Muscle layer of colon (tissue), 2 donors: ENCODE measurements around the gene GMPR.
"Not testable (repeated sequence)": the region's sequence is repeated elsewhere in the genome, so short reads cannot be mapped to it uniquely, and the experiment has no call there.

Experiments used
- H3K27ac ChIP-seq: one replicate; pipeline ENCODE4 v1.7.0; 2013; ENCODE audit warnings: low read depth, mild to moderate bottlenecking, low read length, moderate library complexity
- H3K27me3 ChIP-seq, 2 donors: one replicate each; pipeline ENCODE4 v1.7.0; 2013; ENCODE audit warnings: low read length in 2 of 2, mild to moderate bottlenecking in 2 of 2; ENCODE audit not compliant: insufficient read depth in 2 of 2, control insufficient read depth in 1 of 2
- H3K36me3 ChIP-seq: one replicate; pipeline ENCODE4 v1.7.0; 2013; ENCODE audit warnings: mild to moderate bottlenecking, low read length; ENCODE audit not compliant: insufficient read depth
- H3K4me1 ChIP-seq: one replicate; pipeline ENCODE4 v1.7.0; 2013; ENCODE audit warnings: mild to moderate bottlenecking, low read length; ENCODE audit not compliant: insufficient read depth
- H3K4me3 ChIP-seq, 2 donors: one replicate each; pipeline ENCODE4 v1.7.0; 2013; ENCODE audit warnings: low read length in 2 of 2, low read depth in 1 of 2, mild to moderate bottlenecking in 1 of 2, moderate library complexity in 1 of 2
- H3K9ac ChIP-seq: one replicate; pipeline ENCODE4 v1.7.0; 2013; ENCODE audit warnings: low read length
- H3K9me3 ChIP-seq: one replicate; pipeline ENCODE4 v1.7.0; 2013; ENCODE audit warnings: mild to moderate bottlenecking, low read length
- donor health status: abdominal sarcoma.
- donor health status: Adenocarcinoma of cecum.

Gene GMPR

DNA sequence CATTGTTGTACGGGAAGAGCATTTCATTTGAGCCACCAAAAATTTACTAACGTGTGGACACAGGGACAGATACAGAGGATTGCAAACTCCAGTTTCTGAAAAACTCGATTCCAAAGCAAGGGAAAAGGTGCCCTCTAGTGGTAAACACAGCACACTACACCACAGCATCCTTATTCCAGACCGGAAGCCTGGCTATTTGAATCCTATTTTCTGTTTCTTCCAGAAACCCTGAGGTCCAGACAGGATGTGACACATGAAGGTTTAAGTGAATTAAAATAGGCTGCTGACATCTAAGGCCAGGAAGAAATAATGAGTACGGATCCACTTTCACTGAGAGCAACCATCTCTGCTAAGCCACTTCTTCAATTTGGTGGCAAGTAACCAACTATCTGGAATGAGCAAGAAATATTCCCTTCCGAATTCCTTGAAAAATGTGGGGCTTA is 31.8 kb upstream of the GMPR start:
- Histone ChIP-seq H3K4me1 (no peaks in the 10 kb centered on the region), H3K27ac (no peak overlapping the region)

DNA sequence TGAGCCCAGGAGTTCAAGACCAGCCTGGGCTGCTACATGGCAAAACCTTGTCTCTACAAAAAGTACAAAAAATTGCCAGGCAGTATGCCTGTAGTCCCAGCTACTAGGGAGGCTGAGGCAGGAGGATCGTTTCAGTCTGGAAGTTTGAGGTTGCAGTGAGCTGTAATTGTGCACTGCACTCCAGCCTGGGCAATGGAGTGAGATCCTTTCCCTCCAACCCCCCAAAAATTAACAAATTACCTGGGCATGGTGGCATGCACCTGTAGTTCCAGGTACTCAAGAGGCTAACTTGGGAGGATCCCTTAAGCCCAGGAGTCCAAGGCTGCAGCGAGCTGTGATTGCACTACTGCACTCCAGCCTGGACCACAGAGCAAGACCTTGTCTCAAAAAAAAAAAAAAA is 29.4 kb upstream of the GMPR start:
- H3K36me3 ChIP-seq: no peaks in the 10 kb centered on the region
- no peak overlapping the region for H3K9ac ChIP-seq
- no peaks in the 10 kb centered on the region for H3K27me3 ChIP-seq
- H3K9me3 ChIP-seq: no peaks in the 10 kb centered on the region
- no peak overlapping the region for H3K27ac ChIP-seq
- no peak overlapping the region for H3K4me3 ChIP-seq
- H3K4me1 ChIP-seq: no peaks in the 10 kb centered on the region

More for the DNA sequence above, 31.8 kb upstream of the GMPR start:
- no peaks in the 10 kb centered on the region for H3K36me3 ChIP-seq
- H3K9me3 ChIP-seq: no peaks in the 10 kb centered on the region
- H3K9ac ChIP-seq: no peak overlapping the region
- H3K4me3 ChIP-seq: no peak overlapping the region
- no peaks in the 10 kb centered on the region for H3K27me3 ChIP-seq

DNA sequence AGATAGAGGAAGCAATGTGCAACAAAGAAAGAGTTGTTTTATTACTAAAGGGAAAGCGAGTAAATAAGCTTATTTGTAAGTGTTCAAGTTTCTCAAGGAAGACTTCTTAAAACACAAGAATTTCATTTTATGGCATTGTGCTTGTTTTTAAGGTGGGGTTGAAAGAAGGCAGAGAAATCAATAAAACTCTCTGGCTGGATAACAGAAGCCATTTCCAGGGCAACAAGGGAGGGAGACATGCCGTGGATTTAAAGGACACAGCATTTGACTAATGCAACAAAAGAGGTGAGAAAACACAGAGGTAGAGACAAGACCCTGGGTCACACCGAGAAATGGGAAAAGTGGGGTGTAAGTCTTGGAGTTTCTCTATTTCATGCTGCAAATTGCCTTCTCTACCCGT is 28.8 kb upstream of the GMPR start:
- Histone ChIP-seq H3K27me3 (no peaks in the 10 kb centered on the region), H3K4me3 (no peak overlapping the region), H3K4me1 (no peaks in the 10 kb centered on the region), H3K9ac (no peak overlapping the region), H3K27ac (no peak overlapping the region), H3K36me3 (no peaks in the 10 kb centered on the region), H3K9me3 (no peaks in the 10 kb centered on the region)

DNA sequence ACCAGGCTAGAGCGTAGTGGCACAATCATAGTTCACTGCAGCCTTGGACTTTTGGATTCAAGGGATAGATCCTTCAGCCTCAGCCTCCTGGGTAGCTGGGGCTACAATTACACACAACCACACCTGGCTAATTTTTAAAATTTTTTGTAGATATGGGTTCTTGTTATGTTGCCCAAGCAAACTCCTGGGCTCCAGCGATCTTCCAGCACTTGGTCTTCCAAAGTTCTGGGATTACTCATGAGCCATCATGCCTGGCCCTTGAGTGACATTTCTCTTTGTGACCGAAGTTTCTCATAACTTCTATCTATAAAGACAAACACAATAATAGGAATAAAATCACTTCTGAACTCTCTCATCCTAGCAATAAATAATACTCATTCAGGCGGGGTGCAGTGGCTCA is 26.1 kb upstream of the GMPR start:
- Histone ChIP-seq H3K9ac (no peak overlapping the region), H3K9me3 (no peaks in the 10 kb centered on the region), H3K4me1 (peaks cover 15% of the 10 kb centered on the region), H3K4me3 (no peak overlapping the region), H3K36me3 (no peaks in the 10 kb centered on the region), H3K27ac (no peak overlapping the region), H3K27me3 (peaks cover 2 to 6% of the 10 kb centered on the region in 2 donors)

- no peak overlapping the region for H3K9ac ChIP-seq
- no peaks in the 10 kb centered on the region for H3K9me3 ChIP-seq
- peaks cover 15% of the 10 kb centered on the region for H3K4me1 ChIP-seq
- H3K27ac ChIP-seq: no peak overlapping the region
- peaks cover 6% of the 10 kb centered on the region in 2 donors for H3K27me3 ChIP-seq
- peak overlapping the region; percentile 23 to 31 for H3K4me3 ChIP-seq
- H3K36me3 ChIP-seq: no peaks in the 10 kb centered on the region
These were observed 21.8 kb upstream of the GMPR start for GRCh38 chr6:16216501-16217155.

DNA sequence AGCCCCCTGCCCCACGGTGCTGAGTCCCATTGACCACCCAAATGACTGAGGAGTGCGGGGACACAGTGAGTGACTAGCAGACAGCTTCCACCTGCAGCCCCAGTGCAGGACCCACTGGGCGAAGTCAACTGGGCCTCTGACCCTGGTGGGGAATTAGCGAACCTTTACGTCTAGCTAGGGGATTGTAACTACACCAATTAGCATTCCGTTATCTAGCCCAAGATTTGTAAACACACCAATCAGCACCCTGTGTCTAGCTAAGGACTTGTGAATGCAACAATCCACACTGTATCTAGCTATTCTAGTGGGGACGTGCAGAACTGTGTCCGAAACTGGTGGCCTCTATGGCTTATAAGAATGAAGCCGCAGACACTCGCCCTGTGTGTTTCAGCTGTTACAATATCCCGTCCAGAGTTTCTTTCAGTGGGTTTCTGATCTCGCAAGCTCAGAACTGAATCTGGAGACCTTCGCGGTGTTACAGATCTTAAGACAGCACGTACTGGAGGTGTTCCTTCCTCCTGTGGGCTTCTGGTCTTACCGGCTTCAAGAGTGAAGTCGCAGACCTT is 21.1 kb upstream of the GMPR start:
- H3K9ac ChIP-seq: no peak overlapping the region
- no peak overlapping the region for H3K4me3 ChIP-seq
- H3K4me1 ChIP-seq: peaks cover 15% of the 10 kb centered on the region
- no peaks in the 10 kb centered on the region for H3K36me3 ChIP-seq
- no peaks in the 10 kb centered on the region for H3K9me3 ChIP-seq
- H3K27me3 ChIP-seq: peaks cover 6% of the 10 kb centered on the region in 2 donors
- no peak overlapping the region for H3K27ac ChIP-seq

DNA sequence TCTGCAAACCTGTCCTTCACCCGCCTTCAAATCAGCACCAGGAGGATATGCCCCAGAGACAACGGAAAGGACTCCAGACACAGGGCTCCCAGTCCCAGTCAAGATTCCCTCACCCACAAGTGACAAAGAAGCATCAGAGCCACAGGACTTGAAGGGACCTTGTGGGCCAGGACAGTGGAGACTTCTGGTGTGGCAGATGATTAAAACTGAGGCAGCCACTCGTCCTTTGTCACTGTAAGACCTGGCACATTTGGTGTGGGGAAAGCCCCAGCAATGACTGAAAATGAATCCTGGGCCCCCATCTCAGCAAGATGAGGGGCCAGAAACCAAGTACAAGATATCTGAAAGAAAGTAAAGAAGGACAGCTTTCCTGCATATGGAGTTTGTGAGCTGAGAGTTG is 15.6 kb upstream of the GMPR start:
- H3K36me3 ChIP-seq: no peaks in the 10 kb centered on the region
- H3K4me1 ChIP-seq: no peaks in the 10 kb centered on the region
- H3K9ac ChIP-seq: no peak overlapping the region
- no peaks in the 10 kb centered on the region for H3K9me3 ChIP-seq
- H3K4me3 ChIP-seq: no peak overlapping the region
- H3K27ac ChIP-seq: no peak overlapping the region
- H3K27me3 ChIP-seq: no peaks in the 10 kb centered on the region

- no peak overlapping the region for H3K27ac ChIP-seq
These were observed 15.0 kb upstream of the GMPR start for GRCh38 chr6:16223362-16223761.

GRCh38 chr6:16224409-16224808 is 14.0 kb upstream of the GMPR start:
- H3K9me3 ChIP-seq: no peaks in the 10 kb centered on the region
- no peaks in the 10 kb centered on the region for H3K36me3 ChIP-seq
- H3K4me3 ChIP-seq: no peak overlapping the region
- H3K9ac ChIP-seq: no peak overlapping the region
- no peak overlapping the region for H3K27ac ChIP-seq
- no peaks in the 10 kb centered on the region for H3K27me3 ChIP-seq
- peaks cover under 1% of the 10 kb centered on the region for H3K4me1 ChIP-seq

More at GRCh38 chr6:16223362-16223761, 15.0 kb upstream of the GMPR start:
- Histone ChIP-seq H3K9me3 (no peaks in the 10 kb centered on the region), H3K36me3 (no peaks in the 10 kb centered on the region), H3K27me3 (no peaks in the 10 kb centered on the region), H3K4me3 (no peak overlapping the region), H3K9ac (no peak overlapping the region), H3K4me1 (no peaks in the 10 kb centered on the region)

DNA sequence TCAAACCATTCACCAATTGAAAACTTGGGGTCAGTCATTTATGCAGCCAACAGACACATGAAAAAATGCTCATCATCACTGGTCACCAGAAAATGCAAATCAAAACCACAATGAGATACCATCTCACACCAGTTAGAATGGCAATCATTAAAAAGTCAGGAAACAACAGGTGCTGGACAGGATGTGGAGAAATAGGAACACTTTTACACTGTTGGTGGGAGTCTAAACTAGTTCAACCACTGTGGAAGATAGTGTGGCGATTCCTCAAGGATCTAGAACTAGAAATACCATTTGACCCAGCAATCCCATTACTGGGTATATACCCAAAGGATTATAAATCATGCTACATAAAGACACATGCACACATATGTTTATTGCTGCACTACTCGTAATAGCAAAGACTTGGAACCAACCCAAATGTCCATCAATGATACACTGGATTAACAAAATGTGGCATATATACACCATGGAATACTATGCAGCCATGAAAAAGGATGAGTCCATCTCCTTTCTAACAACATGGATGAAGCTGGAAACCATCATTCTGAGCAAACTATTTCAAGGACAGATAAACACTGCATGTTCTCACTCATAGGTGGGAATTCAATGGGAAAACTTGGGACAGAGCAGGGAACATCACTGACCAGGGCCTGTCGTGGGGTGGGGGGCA is 13.2 kb upstream of the GMPR start:
- H3K4me1 ChIP-seq, H3K9me3 ChIP-seq, H3K9ac ChIP-seq, H3K4me3 ChIP-seq, H3K27me3 ChIP-seq, H3K27ac ChIP-seq, H3K36me3 ChIP-seq: not testable (repeated sequence)

GRCh38 chr6:16226117-16227047 is 12.0 kb upstream of the GMPR start:
- not testable (repeated sequence) for H3K9me3 ChIP-seq, H3K9ac ChIP-seq, H3K4me3 ChIP-seq, H3K27ac ChIP-seq, H3K27me3 ChIP-seq, H3K36me3 ChIP-seq
- H3K4me1 ChIP-seq: peaks cover 11% of the 10 kb centered on the region
